Lower leg skin (tissue), 3 donors: ENCODE data around the gene C14orf93.

Source experiments
- POLR2A ChIP-seq, 2 donors: fragments of 450-650 bp; IDR thresholded peaks; one replicate each; pipeline ENCODE4 v1.6.1; 2016 to 2017; ENCODE audit warnings: antibody characterized with exemption in 2 of 2, mild to moderate bottlenecking in 1 of 2, moderate library complexity in 1 of 2
- TF ChIP-seq, protein P1 (sequence below), 3 donors: fragments of 450-650 bp; IDR thresholded peaks; one replicate each; pipeline ENCODE4 v1.5.1; 2016; ENCODE audit warnings: antibody characterized with exemption in 3 of 3, mild to moderate bottlenecking in 3 of 3, moderate library complexity in 2 of 3

DNA sequence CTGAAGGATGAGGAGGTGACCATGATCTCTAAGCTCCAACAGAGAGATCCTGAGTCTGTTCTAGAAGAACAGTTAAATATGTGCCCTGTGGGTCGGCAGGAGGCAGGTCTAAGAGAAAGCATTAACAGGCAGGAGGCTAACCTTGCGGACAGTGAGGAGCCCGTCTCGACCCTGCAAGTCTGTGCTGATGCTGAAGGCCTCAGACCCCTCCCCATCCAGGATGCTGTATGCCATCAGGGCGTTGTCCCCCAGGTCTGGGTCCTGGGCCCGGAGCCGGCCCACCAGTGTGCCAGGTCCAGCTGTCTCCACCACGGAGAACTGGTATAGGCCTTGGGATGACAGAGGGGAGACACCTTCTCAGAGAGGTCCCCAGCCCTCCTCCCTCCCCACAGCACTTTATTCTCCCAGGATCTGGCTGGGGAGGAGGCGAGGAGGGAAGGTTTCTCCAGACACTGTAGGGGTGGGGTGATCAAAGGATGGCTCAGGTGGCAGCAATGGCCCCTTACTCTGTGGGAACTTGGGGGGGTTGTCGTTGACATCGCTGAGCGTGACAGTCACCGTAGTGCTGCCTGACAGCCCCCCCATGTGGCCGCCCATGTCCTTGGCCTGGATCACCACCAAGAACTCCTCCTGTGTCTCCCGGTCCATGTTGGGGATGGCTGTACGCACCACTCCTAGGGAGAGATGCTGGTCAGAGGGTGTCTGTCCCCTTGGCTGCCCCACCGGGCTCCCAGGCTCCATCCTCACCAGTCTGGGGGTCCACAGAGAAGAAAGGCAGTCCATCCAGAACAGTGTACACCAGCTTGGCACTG, 44.3 kb upstream of the C14orf93 start:
- TF ChIP-seq, protein P1, sequence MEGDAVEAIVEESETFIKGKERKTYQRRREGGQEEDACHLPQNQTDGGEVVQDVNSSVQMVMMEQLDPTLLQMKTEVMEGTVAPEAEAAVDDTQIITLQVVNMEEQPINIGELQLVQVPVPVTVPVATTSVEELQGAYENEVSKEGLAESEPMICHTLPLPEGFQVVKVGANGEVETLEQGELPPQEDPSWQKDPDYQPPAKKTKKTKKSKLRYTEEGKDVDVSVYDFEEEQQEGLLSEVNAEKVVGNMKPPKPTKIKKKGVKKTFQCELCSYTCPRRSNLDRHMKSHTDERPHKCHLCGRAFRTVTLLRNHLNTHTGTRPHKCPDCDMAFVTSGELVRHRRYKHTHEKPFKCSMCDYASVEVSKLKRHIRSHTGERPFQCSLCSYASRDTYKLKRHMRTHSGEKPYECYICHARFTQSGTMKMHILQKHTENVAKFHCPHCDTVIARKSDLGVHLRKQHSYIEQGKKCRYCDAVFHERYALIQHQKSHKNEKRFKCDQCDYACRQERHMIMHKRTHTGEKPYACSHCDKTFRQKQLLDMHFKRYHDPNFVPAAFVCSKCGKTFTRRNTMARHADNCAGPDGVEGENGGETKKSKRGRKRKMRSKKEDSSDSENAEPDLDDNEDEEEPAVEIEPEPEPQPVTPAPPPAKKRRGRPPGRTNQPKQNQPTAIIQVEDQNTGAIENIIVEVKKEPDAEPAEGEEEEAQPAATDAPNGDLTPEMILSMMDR (IDR thresholded peaks at IDR 0.05), result peak in 1 of 3 donors; percentile 6
- no peak for TF ChIP-seq POLR2A (IDR thresholded peaks at IDR 0.05)
